ENCODE measurements around the gene PTPRB.

DNA sequence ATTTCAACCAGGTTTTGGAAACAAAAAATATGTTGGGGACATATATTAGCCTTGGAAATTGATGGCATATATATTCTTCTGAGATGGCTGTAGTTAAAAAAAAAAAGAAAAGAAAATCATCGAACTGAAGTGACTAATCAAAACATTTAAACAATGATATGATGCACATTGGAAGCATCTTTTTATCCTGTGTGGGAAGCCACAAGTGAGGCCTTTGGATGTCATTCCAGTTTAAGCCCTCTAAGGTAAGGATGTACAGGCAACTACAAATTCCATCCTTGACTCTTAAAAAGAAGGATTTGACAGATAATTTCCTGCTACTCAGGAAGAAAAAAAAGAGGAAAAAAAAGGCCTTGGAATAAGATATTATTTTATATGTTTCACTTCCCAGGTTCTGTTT lies 9.6 kb upstream of the PTPRB start:
- TF ChIP-seq, protein P1, sequence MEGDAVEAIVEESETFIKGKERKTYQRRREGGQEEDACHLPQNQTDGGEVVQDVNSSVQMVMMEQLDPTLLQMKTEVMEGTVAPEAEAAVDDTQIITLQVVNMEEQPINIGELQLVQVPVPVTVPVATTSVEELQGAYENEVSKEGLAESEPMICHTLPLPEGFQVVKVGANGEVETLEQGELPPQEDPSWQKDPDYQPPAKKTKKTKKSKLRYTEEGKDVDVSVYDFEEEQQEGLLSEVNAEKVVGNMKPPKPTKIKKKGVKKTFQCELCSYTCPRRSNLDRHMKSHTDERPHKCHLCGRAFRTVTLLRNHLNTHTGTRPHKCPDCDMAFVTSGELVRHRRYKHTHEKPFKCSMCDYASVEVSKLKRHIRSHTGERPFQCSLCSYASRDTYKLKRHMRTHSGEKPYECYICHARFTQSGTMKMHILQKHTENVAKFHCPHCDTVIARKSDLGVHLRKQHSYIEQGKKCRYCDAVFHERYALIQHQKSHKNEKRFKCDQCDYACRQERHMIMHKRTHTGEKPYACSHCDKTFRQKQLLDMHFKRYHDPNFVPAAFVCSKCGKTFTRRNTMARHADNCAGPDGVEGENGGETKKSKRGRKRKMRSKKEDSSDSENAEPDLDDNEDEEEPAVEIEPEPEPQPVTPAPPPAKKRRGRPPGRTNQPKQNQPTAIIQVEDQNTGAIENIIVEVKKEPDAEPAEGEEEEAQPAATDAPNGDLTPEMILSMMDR (IDR thresholded peaks at IDR 0.05; ENCODE audit: low read depth, low read length) = no peak
- TF ChIP-seq, protein P2, sequence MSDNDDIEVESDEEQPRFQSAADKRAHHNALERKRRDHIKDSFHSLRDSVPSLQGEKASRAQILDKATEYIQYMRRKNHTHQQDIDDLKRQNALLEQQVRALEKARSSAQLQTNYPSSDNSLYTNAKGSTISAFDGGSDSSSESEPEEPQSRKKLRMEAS (IDR thresholded peaks at IDR 0.05; ENCODE audit: low read depth, low read length) = no peak
